ENCODE results near the gene CCNL2. TPM values are rescaled to one million over a fixed set of nuclear protein-coding genes. Genes with fewer than 3 reads are reported as not detected.

The CCNL2 gene
- total RNA-seq, 1 experiment from 2014 or later = 206 TPM

DNA sequence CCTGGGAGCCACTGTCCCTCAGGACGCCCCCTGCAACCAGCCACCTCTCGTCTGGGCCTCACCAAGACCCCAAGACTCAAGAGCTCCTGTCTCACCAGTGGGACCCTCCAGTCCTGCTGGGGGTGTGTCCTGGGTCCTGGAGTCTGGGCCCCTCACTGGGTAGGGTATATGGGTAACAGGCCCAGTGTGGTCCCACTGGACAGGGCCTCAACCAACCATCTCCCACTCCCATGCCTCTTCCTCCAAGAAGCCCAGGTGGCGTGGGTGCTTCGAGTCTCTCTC, 35.6 kb upstream of the CCNL2 start:
- no peak overlapping the region for H3K4me3 ChIP-seq (ENCODE audit: low read depth, low read length, poor library complexity, severe bottlenecking)
- H3K9me3 ChIP-seq (ENCODE audit: low read depth, low read length, poor library complexity, severe bottlenecking) = no peaks in the 10 kb centered on the region
- CTCF ChIA-PET = no interaction called here
- H3K27me3 ChIP-seq (replicated peaks; ENCODE audit: insufficient read depth, low read depth, low read length, poor library complexity) = no peaks in the 10 kb centered on the region
- no peak for DNase-seq (ENCODE audit: low spot score)
- peaks cover 11% of the 10 kb centered on the region for H3K4me1 ChIP-seq (ENCODE audit: insufficient read depth, low read length, poor library complexity, severe bottlenecking)
- no peaks in the 10 kb centered on the region for H3K36me3 ChIP-seq (ENCODE audit: insufficient read depth, low read length, poor library complexity, severe bottlenecking)
- intact Hi-C loops (cut with micrococcal nuclease; ENCODE audit: unreplicated experiment) = no loop called here
- no TSS peak for BruUV-seq (replicated peaks)
- no peak for TF ChIP-seq EZH2 (IDR thresholded peaks at IDR 0.05; ENCODE audit: borderline replicate concordance, low read depth, low read length, poor library complexity, severe bottlenecking)
- TF ChIP-seq, protein P1, sequence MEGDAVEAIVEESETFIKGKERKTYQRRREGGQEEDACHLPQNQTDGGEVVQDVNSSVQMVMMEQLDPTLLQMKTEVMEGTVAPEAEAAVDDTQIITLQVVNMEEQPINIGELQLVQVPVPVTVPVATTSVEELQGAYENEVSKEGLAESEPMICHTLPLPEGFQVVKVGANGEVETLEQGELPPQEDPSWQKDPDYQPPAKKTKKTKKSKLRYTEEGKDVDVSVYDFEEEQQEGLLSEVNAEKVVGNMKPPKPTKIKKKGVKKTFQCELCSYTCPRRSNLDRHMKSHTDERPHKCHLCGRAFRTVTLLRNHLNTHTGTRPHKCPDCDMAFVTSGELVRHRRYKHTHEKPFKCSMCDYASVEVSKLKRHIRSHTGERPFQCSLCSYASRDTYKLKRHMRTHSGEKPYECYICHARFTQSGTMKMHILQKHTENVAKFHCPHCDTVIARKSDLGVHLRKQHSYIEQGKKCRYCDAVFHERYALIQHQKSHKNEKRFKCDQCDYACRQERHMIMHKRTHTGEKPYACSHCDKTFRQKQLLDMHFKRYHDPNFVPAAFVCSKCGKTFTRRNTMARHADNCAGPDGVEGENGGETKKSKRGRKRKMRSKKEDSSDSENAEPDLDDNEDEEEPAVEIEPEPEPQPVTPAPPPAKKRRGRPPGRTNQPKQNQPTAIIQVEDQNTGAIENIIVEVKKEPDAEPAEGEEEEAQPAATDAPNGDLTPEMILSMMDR (conservative IDR thresholded peaks at IDR 0.05; ENCODE audit: low read depth, low read length) = no peak
- POLR2A ChIA-PET (ENCODE audit: low non-redundant PET) = no interaction called here
- no peak overlapping the region for H3K27ac ChIP-seq (ENCODE audit: low read depth, low read length, poor library complexity, severe bottlenecking)

DNA sequence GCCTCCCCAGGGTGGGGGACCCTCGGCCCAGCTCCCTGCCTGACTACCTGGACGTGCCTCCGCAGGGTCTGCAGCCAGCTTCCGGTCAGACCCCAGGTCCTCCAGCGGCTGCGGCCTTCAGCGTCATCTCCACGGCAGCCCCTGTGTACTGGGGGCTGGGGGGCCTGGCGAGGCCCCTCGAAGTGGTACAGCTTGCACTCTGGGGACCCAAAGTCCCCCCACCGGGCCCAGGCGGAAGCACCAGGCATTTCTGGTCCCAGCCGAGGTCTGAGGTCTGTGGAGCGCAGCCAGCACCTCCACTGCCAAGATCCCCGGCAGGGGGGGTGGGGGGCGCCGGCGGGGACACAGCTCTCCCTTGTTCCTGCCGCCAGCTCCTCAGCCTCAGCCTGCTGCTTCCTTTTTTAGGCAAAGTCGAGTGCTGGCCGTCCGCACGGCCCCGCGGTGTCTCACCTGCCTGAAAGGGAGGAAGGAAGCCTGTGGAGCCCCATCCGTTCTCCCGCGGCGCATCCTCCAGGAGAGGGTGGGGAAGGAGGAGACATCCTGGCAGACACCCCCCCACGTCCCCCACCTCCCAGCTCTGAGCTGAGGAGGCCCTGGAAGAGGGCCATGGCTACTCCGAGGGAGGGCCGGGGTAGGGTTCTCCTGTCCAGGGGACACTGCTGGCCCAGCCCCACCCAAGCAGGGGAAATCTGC, 35.1 kb upstream of the CCNL2 start:
- intact Hi-C loops (cut with micrococcal nuclease; ENCODE audit: unreplicated experiment) = no loop called here
- BruUV-seq (replicated peaks) = no TSS peak
- H3K27ac ChIP-seq (ENCODE audit: low read depth, low read length, poor library complexity, severe bottlenecking) = no peak overlapping the region
- H3K4me1 ChIP-seq (ENCODE audit: insufficient read depth, low read length, poor library complexity, severe bottlenecking) = peaks cover 11% of the 10 kb centered on the region
- H3K4me3 ChIP-seq (ENCODE audit: low read depth, low read length, poor library complexity, severe bottlenecking) = no peak overlapping the region
- H3K36me3 ChIP-seq (ENCODE audit: insufficient read depth, low read length, poor library complexity, severe bottlenecking) = no peaks in the 10 kb centered on the region
- H3K27me3 ChIP-seq (replicated peaks; ENCODE audit: insufficient read depth, low read depth, low read length, poor library complexity) = no peaks in the 10 kb centered on the region
- POLR2A ChIA-PET (ENCODE audit: low non-redundant PET) = no interaction called here
- CTCF ChIA-PET = no interaction called here
- no peaks in the 10 kb centered on the region for H3K9me3 ChIP-seq (ENCODE audit: low read depth, low read length, poor library complexity, severe bottlenecking)
- DNase-seq (ENCODE audit: low spot score) = no peak
- TF ChIP-seq EZH2 (IDR thresholded peaks at IDR 0.05; ENCODE audit: borderline replicate concordance, low read depth, low read length, poor library complexity, severe bottlenecking) = no peak
- TF ChIP-seq, protein P1 (conservative IDR thresholded peaks at IDR 0.05; ENCODE audit: low read depth, low read length) = no peak

DNA sequence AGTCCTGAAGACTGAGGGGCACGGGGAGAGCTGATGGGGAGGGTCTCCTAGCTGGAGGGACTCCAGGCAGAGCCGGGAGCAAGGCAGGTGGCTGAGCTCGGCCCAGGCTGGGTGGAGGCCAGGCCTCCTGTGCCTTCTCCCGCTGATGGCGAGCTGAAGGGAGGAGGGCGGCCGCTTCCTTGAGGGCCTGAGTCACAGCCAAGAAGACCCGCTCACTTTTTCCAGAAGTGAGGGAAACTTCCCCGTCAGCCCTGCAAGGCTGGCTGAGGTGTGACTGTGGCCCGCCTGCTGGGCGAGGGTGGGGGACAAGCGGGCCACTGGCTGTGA, 34.6 kb upstream of the CCNL2 start:
- intact Hi-C loops (cut with micrococcal nuclease; ENCODE audit: unreplicated experiment) = no loop called here
- TF ChIP-seq, protein P1 (conservative IDR thresholded peaks at IDR 0.05; ENCODE audit: low read depth, low read length) = no peak
- TF ChIP-seq EZH2 (IDR thresholded peaks at IDR 0.05; ENCODE audit: borderline replicate concordance, low read depth, low read length, poor library complexity, severe bottlenecking) = no peak

More for the DNA sequence above, 34.6 kb upstream of the CCNL2 start:
- no peaks in the 10 kb centered on the region for H3K9me3 ChIP-seq (ENCODE audit: low read depth, low read length, poor library complexity, severe bottlenecking)
- H3K27ac ChIP-seq (ENCODE audit: low read depth, low read length, poor library complexity, severe bottlenecking) = no peak overlapping the region
- no peak overlapping the region for H3K4me3 ChIP-seq (ENCODE audit: low read depth, low read length, poor library complexity, severe bottlenecking)
- no TSS peak for BruUV-seq (replicated peaks)
- ChIA-PET POLR2A (ENCODE audit: low non-redundant PET) (no interaction called here), CTCF (no interaction called here)
- peaks cover 11% of the 10 kb centered on the region for H3K4me1 ChIP-seq (ENCODE audit: insufficient read depth, low read length, poor library complexity, severe bottlenecking)
- H3K27me3 ChIP-seq (replicated peaks; ENCODE audit: insufficient read depth, low read depth, low read length, poor library complexity) = no peaks in the 10 kb centered on the region
- H3K36me3 ChIP-seq (ENCODE audit: insufficient read depth, low read length, poor library complexity, severe bottlenecking) = no peaks in the 10 kb centered on the region
- no peak for DNase-seq (ENCODE audit: low spot score)
